Astrocyte (in vitro differentiated cells and primary cell): Measurements from ENCODE around the gene CD44. TPM values are rescaled to one million over a fixed set of nuclear protein-coding genes. Genes with fewer than 3 reads are reported as not detected.
A peak's percentile ranks its signal among the peaks of the same experiment; 100 is the strongest.

Experiments
- DNase-seq: peaks from one replicate; pipeline ENCODE4 v3.0.0-alpha.2; 2010; ENCODE audit warnings: low read depth
- FAIRE-seq: peaks from 2 replicates; lab custom pipeline; 2011; peaks lifted over from hg19 to GRCh38; lab: Jason Lieb, UNC
- H2AFZ ChIP-seq: 2 replicates; pipeline ENCODE4 v1.6.0; 2012; ENCODE audit warnings: low read depth, low read length, inconsistent platforms
- H3K27ac ChIP-seq: 2 replicates; pipeline ENCODE4 v1.5.1; 2011; ENCODE audit warnings: low read depth, low read length, inconsistent platforms
- H3K27me3 ChIP-seq: 2 replicates; pipeline ENCODE4 v1.6.0; 2011; ENCODE audit warnings: low read length, inconsistent platforms; ENCODE audit not compliant: insufficient read depth
- H3K36me3 ChIP-seq: 2 replicates; pipeline ENCODE4 v1.5.1; 2011; ENCODE audit warnings: low read length, inconsistent platforms; ENCODE audit not compliant: insufficient read depth
- H3K4me1 ChIP-seq: 2 replicates; pipeline ENCODE4 v1.5.1; 2011; ENCODE audit warnings: low read length, inconsistent platforms; ENCODE audit not compliant: insufficient read depth
- H3K4me2 ChIP-seq: 2 replicates; pipeline ENCODE4 v1.6.0; 2012; ENCODE audit warnings: low read length, inconsistent platforms
- H3K4me3 ChIP-seq: 2 replicates; pipeline ENCODE4 v1.5.1; 2011; ENCODE audit warnings: low read depth, mild to moderate bottlenecking, low read length, inconsistent platforms; ENCODE audit not compliant: insufficient read depth
- H3K79me2 ChIP-seq: 2 replicates; pipeline ENCODE4 v1.6.0; 2012; ENCODE audit warnings: mild to moderate bottlenecking, low read length, inconsistent platforms; ENCODE audit not compliant: insufficient read depth
- H3K9ac ChIP-seq: 2 replicates; pipeline ENCODE4 v1.6.0; 2012; ENCODE audit warnings: mild to moderate bottlenecking, low read length, inconsistent platforms
- H3K9me3 ChIP-seq: 2 replicates; pipeline ENCODE4 v1.5.1; 2012; ENCODE audit warnings: low read depth, mild to moderate bottlenecking, low read length, inconsistent platforms; ENCODE audit not compliant: insufficient read depth
- H4K20me1 ChIP-seq: 2 replicates; pipeline ENCODE4 v1.6.0; 2012; ENCODE audit warnings: low read length, inconsistent platforms; ENCODE audit not compliant: insufficient read depth
- H3K27ac Mint-ChIP-seq: one replicate; pipeline ENCODE4 v1.8.0; 2021; ENCODE audit warnings: mild to moderate bottlenecking, mixed read lengths; ENCODE audit not compliant: unreplicated experiment
- H3K27me3 Mint-ChIP-seq: one replicate; pipeline ENCODE4 v1.8.0; 2021; ENCODE audit warnings: low read depth, mixed read lengths; ENCODE audit not compliant: unreplicated experiment
- H3K36me3 Mint-ChIP-seq: one replicate; pipeline ENCODE4 v1.8.0; 2021; ENCODE audit warnings: low read depth, mixed read lengths; ENCODE audit not compliant: unreplicated experiment
- H3K4me1 Mint-ChIP-seq: one replicate; pipeline ENCODE4 v1.8.0; 2021; ENCODE audit warnings: low read depth, mixed read lengths; ENCODE audit not compliant: unreplicated experiment
- H3K4me3 Mint-ChIP-seq: one replicate; pipeline ENCODE4 v1.8.0; 2021; ENCODE audit warnings: mild to moderate bottlenecking, moderate library complexity, mixed read lengths; ENCODE audit not compliant: unreplicated experiment
- H3K9me3 Mint-ChIP-seq: one replicate; pipeline ENCODE4 v1.8.0; 2021; ENCODE audit warnings: mild to moderate bottlenecking, mixed read lengths; ENCODE audit not compliant: unreplicated experiment
- EZH2 ChIP-seq: IDR thresholded peaks from 2 replicates; pipeline ENCODE4 v1.6.1; 2012; ENCODE audit warnings: mild to moderate bottlenecking, low read length, inconsistent platforms; ENCODE audit not compliant: insufficient read depth
- total RNA-seq: library from RNA; stranded (reverse); gene quantifications from 2 replicates; pipeline ENCODE4 v1.2.1, GENCODE V29; 2021
- TF ChIP-seq, protein P1 (sequence below): IDR thresholded peaks from 2 replicates; pipeline ENCODE4 v1.5.1; 2011; ENCODE audit warnings: low read depth, mild to moderate bottlenecking, inconsistent platforms, low read length, moderate library complexity; ENCODE audit not compliant: insufficient read depth

Gene CD44
- total RNA-seq, 1 donor from 2014 or later, result 154 TPM

DNA sequence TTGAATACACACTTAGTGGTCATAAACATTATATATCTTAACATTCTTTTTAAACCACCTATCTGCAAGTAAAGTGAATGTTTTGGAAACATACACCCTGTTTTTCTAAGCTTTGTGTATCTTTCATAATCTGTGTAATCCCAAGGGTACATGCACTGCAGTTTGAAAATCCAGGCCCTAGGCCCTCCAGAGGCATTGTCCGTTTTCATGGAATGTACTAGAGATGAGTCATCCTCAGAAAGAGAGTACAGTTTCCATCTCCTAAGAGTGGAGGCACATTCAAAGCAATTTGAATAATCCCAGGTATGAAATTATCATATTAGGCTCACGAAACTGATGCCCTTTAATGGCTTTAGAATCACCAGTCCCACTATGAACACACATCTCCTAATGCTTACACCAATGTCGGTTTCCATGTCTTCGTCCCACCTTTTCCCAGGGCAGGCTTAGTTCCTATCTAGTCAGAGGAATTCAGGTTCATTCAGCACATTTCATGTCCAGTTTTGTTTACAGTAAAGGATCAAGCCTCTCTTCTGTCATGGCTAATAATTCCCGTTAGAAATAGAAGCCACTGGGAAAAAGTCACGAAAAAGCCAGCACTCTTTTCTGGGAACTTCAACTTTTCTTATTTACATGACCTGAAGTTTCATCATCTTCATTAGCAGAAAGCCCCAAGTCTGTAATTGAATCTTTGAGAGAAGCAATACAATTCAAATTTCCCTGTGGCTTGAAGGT, 39.5 kb upstream of the CD44 start:
- H3K4me2 ChIP-seq, result peak overlapping the region; percentile 54
- peaks cover 8% of the 10 kb centered on the region for H3K9me3 Mint-ChIP-seq
- peak overlapping the region; percentile 74 for H3K9ac ChIP-seq
- H2AFZ ChIP-seq, result no peak overlapping the region
- DNase-seq (peak; percentile 72), FAIRE-seq (peak; percentile 45)
- no peaks in the 10 kb centered on the region for H3K36me3 ChIP-seq
- H3K4me1 ChIP-seq, result peaks cover 19% of the 10 kb centered on the region
- H3K27ac Mint-ChIP-seq, result peak overlapping the region; percentile 45
- H3K4me3 ChIP-seq, result no peak overlapping the region
- H3K27me3 ChIP-seq, result no peaks in the 10 kb centered on the region
- peaks cover 8% of the 10 kb centered on the region for H3K4me1 Mint-ChIP-seq
- peaks cover 3% of the 10 kb centered on the region for H3K27me3 Mint-ChIP-seq
- H3K9me3 ChIP-seq, result no peaks in the 10 kb centered on the region
- TF ChIP-seq EZH2, result no peak
- TF ChIP-seq, protein P1, sequence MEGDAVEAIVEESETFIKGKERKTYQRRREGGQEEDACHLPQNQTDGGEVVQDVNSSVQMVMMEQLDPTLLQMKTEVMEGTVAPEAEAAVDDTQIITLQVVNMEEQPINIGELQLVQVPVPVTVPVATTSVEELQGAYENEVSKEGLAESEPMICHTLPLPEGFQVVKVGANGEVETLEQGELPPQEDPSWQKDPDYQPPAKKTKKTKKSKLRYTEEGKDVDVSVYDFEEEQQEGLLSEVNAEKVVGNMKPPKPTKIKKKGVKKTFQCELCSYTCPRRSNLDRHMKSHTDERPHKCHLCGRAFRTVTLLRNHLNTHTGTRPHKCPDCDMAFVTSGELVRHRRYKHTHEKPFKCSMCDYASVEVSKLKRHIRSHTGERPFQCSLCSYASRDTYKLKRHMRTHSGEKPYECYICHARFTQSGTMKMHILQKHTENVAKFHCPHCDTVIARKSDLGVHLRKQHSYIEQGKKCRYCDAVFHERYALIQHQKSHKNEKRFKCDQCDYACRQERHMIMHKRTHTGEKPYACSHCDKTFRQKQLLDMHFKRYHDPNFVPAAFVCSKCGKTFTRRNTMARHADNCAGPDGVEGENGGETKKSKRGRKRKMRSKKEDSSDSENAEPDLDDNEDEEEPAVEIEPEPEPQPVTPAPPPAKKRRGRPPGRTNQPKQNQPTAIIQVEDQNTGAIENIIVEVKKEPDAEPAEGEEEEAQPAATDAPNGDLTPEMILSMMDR, result no peak
- H3K36me3 Mint-ChIP-seq, result no peaks in the 10 kb centered on the region
- H3K4me3 Mint-ChIP-seq, result no peak overlapping the region
- no peaks in the 10 kb centered on the region for H4K20me1 ChIP-seq
- H3K27ac ChIP-seq, result peak overlapping the region; percentile 92
- H3K79me2 ChIP-seq, result no peaks in the 10 kb centered on the region

DNA sequence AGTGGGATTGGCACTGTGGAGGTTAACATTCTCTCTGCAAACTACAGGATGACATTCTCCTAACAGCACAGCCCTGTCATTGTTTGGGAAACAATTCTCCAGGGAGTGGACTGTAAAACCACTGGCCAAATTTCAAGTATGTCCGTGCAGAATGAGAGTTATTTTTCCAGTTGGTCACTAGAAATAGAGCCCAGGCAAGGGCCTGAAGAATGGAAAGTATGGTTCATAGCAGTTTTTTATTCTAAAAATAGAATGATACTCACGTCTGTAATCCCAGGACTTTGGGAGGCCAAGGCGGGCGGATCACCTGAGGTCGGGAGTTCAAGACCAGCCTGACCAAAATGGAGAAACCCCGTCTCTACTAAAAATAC, 39.0 kb upstream of the CD44 start:
- Mint-ChIP-seq H3K36me3 (no peaks in the 10 kb centered on the region), H3K4me1 (peaks cover 8% of the 10 kb centered on the region), H3K27me3 (peaks cover 7% of the 10 kb centered on the region), H3K4me3 (no peak overlapping the region), H3K9me3 (peaks cover 6% of the 10 kb centered on the region), H3K27ac (peak overlapping the region; percentile 45)
- Histone ChIP-seq H3K4me1 (peaks cover 19% of the 10 kb centered on the region), H3K9me3 (no peaks in the 10 kb centered on the region), H2AFZ (no peak overlapping the region), H3K36me3 (no peaks in the 10 kb centered on the region), H3K79me2 (no peaks in the 10 kb centered on the region), H3K4me3 (no peak overlapping the region), H3K4me2 (peak overlapping the region; percentile 54), H3K27ac (peak overlapping the region; percentile 92), H3K9ac (peak overlapping the region; percentile 74), H3K27me3 (no peaks in the 10 kb centered on the region), H4K20me1 (no peaks in the 10 kb centered on the region)
- TF ChIP-seq EZH2, result no peak
- TF ChIP-seq, protein P1, result no peak
- DNase-seq (peak; percentile 93), FAIRE-seq (peak; percentile 68)

DNA sequence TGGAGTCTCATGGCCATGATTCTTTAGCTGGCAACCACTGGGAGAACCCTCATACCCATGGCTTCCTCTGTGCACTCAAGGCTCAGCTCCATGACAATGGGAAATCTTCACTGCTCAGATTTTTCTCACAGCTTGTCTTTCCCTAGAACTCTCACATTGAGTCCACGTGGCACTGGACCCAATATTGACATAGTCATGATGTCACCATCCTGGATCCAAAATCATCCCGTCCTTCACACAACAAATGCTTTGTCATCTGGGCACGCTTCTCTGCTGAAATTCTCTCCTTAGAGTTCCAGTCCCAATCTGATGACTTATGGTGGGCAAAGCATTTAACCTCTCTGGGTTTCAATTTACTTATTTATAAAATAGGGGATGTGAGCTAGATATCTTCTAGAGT, 37.7 kb upstream of the CD44 start:
- Histone ChIP-seq H4K20me1 (no peaks in the 10 kb centered on the region), H3K9me3 (no peaks in the 10 kb centered on the region), H3K4me3 (no peak overlapping the region), H3K27ac (no peak overlapping the region), H3K79me2 (no peaks in the 10 kb centered on the region), H3K4me2 (no peak overlapping the region), H3K9ac (no peak overlapping the region), H3K4me1 (peaks cover 19% of the 10 kb centered on the region), H2AFZ (no peak overlapping the region), H3K36me3 (no peaks in the 10 kb centered on the region), H3K27me3 (no peaks in the 10 kb centered on the region)
- DNase-seq, result no peak
- peaks cover 3% of the 10 kb centered on the region for H3K9me3 Mint-ChIP-seq
- FAIRE-seq, result peak; percentile 13
- peaks cover 8% of the 10 kb centered on the region for H3K4me1 Mint-ChIP-seq
- no peak overlapping the region for H3K27ac Mint-ChIP-seq
- no peak overlapping the region for H3K4me3 Mint-ChIP-seq
- peaks cover 17% of the 10 kb centered on the region for H3K27me3 Mint-ChIP-seq
- no peaks in the 10 kb centered on the region for H3K36me3 Mint-ChIP-seq
- TF ChIP-seq, protein P1, result no peak
- no peak for TF ChIP-seq EZH2
